Testis (tissue), 2 donors: Measurements from ENCODE around the gene FRAS1.

Source experiments
- CTCF ChIP-seq, 3 experiments: fragments of 450-650 bp in 2 of 3; fragments of 200-600 bp in 1 of 3; sonication (generic) in 1 of 3; IDR thresholded peaks; one replicate each; pipeline ENCODE4 v1.5.1; 2016 to 2019; ENCODE audit warnings: antibody characterized with exemption in 3 of 3, mild to moderate bottlenecking in 2 of 3, moderate library complexity in 1 of 3
- POLR2A ChIP-seq: fragments of 450-650 bp; IDR thresholded peaks from one replicate; pipeline ENCODE4 v1.6.1; 2017; ENCODE audit warnings: antibody characterized with exemption, mild to moderate bottlenecking, moderate library complexity

DNA sequence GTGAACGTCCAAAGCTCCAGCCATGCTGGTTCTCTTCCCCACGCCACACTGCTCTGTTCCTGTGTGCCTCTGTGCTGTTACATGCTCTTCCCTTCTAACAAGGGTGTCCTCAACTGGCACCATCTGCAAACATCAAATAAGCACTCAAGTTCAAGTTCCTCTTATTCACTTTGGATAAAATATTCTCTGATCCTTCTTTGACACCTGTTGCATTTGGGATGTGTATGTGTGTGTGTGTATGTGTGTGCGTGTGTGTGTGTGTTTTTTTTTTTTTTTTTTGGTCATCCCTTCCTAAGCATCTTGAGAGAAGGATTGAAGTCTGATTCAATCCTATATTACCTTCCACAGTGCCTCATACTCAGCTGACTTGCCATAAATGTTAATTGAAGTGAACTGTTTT is 290.4 kb downstream of the FRAS1 start:
- TF ChIP-seq CTCF (IDR thresholded peaks at IDR 0.05) (no peak), POLR2A (no peak)
